OCI-LY7 (cell line): ENCODE measurements around the gene IVNS1ABP. TPM values are rescaled to one million over a fixed set of nuclear protein-coding genes. Genes with fewer than 3 reads are reported as not detected.

Source experiments
- BruUV-seq: library from RNA; stranded (reverse); fragments of 400-500 nt; replicated peaks from 2 replicates; lab custom pipeline; 2021; lab: Mats Ljungman, UMichigan
- CTCF ChIA-PET: fragments of 300-600 bp; sonication (Branson Sonifier 250); formaldehyde crosslinking; loops from one replicate; lab custom pipeline; 2022; ENCODE audit warnings: antibody characterized with exemption; ENCODE audit not compliant: unreplicated experiment; lab: Charles Lee
- POLR2A ChIA-PET: fragments of 300-600 bp; sonication (Branson Sonifier 250); formaldehyde crosslinking; loops from one replicate; lab custom pipeline; 2022; ENCODE audit warnings: antibody characterized with exemption; lab: Charles Lee
- DNase-seq: peaks from one replicate; pipeline ENCODE4 v3.0.0-alpha.2; 2015; ENCODE audit warnings: low spot score
- H2AFZ ChIP-seq: fragments of 200-600 bp; sonication (generic), shearing (Covaris generic); 2 replicates; pipeline ENCODE4 v1.6.1; 2014; ENCODE audit warnings: mild to moderate bottlenecking, antibody characterized with exemption, low read length, moderate library complexity
- H3K27ac ChIP-seq: fragments of 200-600 bp; sonication (generic); 2 replicates; pipeline ENCODE4 v1.5.1; 2014; ENCODE audit warnings: mixed run types, low read depth, mild to moderate bottlenecking, moderate library complexity, low read length, inconsistent platforms; ENCODE audit not compliant: poor library complexity, severe bottlenecking
- H3K36me3 ChIP-seq: fragments of 200-600 bp; sonication (generic); 2 replicates; pipeline ENCODE4 v1.6.1; 2014; ENCODE audit warnings: mild to moderate bottlenecking, antibody characterized with exemption, low read length, moderate library complexity, mixed read lengths; ENCODE audit not compliant: insufficient read depth
- H3K4me1 ChIP-seq: fragments of 200-600 bp; sonication (generic); 2 replicates; pipeline ENCODE4 v1.5.1; 2014; ENCODE audit warnings: mild to moderate bottlenecking, low read length; ENCODE audit not compliant: insufficient read depth, poor library complexity, severe bottlenecking
- H3K4me2 ChIP-seq: fragments of 200-600 bp; sonication (generic); 2 replicates; pipeline ENCODE4 v1.6.1; 2014; ENCODE audit warnings: mild to moderate bottlenecking, low read length
- H3K4me3 ChIP-seq: fragments of 200-600 bp; sonication (generic); 2 replicates; pipeline ENCODE4 v1.5.1; 2014; ENCODE audit warnings: mild to moderate bottlenecking, low read depth, low read length; ENCODE audit not compliant: poor library complexity, severe bottlenecking
- H3K79me2 ChIP-seq: fragments of 200-600 bp; sonication (generic); 2 replicates; pipeline ENCODE4 v1.6.1; 2016; ENCODE audit warnings: low read depth, mild to moderate bottlenecking, low read length, moderate library complexity, mixed read lengths; ENCODE audit not compliant: insufficient read depth
- H3K9me2 ChIP-seq: fragments of 200-600 bp; sonication (generic); 2 replicates; pipeline ENCODE4 v1.6.1; 2016; ENCODE audit warnings: mild to moderate bottlenecking, low read length, mixed read lengths; ENCODE audit not compliant: insufficient read depth
- H3K9me3 ChIP-seq: fragments of 200-600 bp; sonication (generic); 2 replicates; pipeline ENCODE4 v1.6.1; 2014; ENCODE audit warnings: mild to moderate bottlenecking, mixed run types, low read length, mixed read lengths
- H4K20me1 ChIP-seq: fragments of 200-600 bp; sonication (generic); 2 replicates; pipeline ENCODE4 v1.6.1; 2014; ENCODE audit warnings: mild to moderate bottlenecking, antibody characterized with exemption, low read length, moderate library complexity, mixed read lengths; ENCODE audit not compliant: insufficient read depth
- CTCF ChIP-seq: fragments of 200-600 bp; sonication (generic); conservative IDR thresholded peaks from 2 replicates; pipeline ENCODE4 v1.5.1; 2014; ENCODE audit warnings: mild to moderate bottlenecking, antibody characterized with exemption, low read length, moderate library complexity, mixed read lengths
- EZH2phosphoT487 ChIP-seq: fragments of 200-600 bp; sonication (generic); IDR thresholded peaks from 2 replicates; pipeline ENCODE4 v1.6.1; 2018; ENCODE audit warnings: low read depth, borderline replicate concordance, mild to moderate bottlenecking, mixed run types, antibody characterized with exemption, low read length, moderate library complexity, mixed read lengths
- intact Hi-C: fragments of 100-400 bp; cut with micrococcal nuclease; formaldehyde crosslinking; loops from one replicate; pipeline ENCODE4 v1.10.0; 2022; ENCODE audit not compliant: unreplicated experiment
- total RNA-seq, 2 experiments: library from RNA; depleted of rRNA in 1 of 2; stranded (reverse); fragments of >200 nt in 1 of 2; shearing (Covaris generic) in 1 of 2; gene quantifications; 2 replicates each; pipeline ENCODE4 v1.2.3, GENCODE V29; 2014 to 2022

The IVNS1ABP gene
- total RNA-seq, 2 experiments from 2014 or later: 54.0 to 74.0 TPM

GRCh38 chr1:185271921-185272320 is 45.1 kb downstream of the IVNS1ABP start:
- H2AFZ ChIP-seq: no peak overlapping the region
- H3K4me3 ChIP-seq: no peak overlapping the region
- no peak overlapping the region for H3K4me2 ChIP-seq
- no peaks in the 10 kb centered on the region for H3K36me3 ChIP-seq
- H3K79me2 ChIP-seq: no peaks in the 10 kb centered on the region
- no peaks in the 10 kb centered on the region for H3K9me3 ChIP-seq
- POLR2A ChIA-PET: interaction anchor here (0.6 kb wide), 1 partner anchor 186 kb away, joined by 3 read pairs; no protein-coding TSS in a partner anchor
- no peaks in the 10 kb centered on the region for H3K4me1 ChIP-seq
- H3K9me2 ChIP-seq: no peaks in the 10 kb centered on the region
- CTCF ChIA-PET: no interaction called here
- no peak for DNase-seq
- TF ChIP-seq CTCF: no peak
- TF ChIP-seq EZH2phosphoT487: no peak
- intact Hi-C loops: no loop called here
- BruUV-seq: no TSS peak
- no peak overlapping the region for H3K27ac ChIP-seq
- H4K20me1 ChIP-seq: no peaks in the 10 kb centered on the region

- no peak overlapping the region for H3K27ac ChIP-seq
- no peak overlapping the region for H3K4me2 ChIP-seq
- POLR2A ChIA-PET: interaction anchor here (0.7 to 1.1 kb wide), 3 partner anchors 11 to 319 kb away, joined by 3 to 8 read pairs (median 3); no protein-coding TSS in a partner anchor
- no peaks in the 10 kb centered on the region for H3K9me2 ChIP-seq
- BruUV-seq: no TSS peak
- H3K36me3 ChIP-seq: no peaks in the 10 kb centered on the region
- no peak overlapping the region for H3K4me3 ChIP-seq
- H4K20me1 ChIP-seq: no peaks in the 10 kb centered on the region
- DNase-seq: no peak
- no peaks in the 10 kb centered on the region for H3K79me2 ChIP-seq
- H3K4me1 ChIP-seq: no peaks in the 10 kb centered on the region
- H3K9me3 ChIP-seq: no peaks in the 10 kb centered on the region
- TF ChIP-seq CTCF: no peak
- TF ChIP-seq EZH2phosphoT487: no peak
- no peak overlapping the region for H2AFZ ChIP-seq
- CTCF ChIA-PET: no interaction called here
- intact Hi-C loops: no loop called here
Measured at GRCh38 chr1:185268352-185268751, 48.7 kb downstream of the IVNS1ABP start.

GRCh38 chr1:185267701-185268100 is 49.3 kb downstream of the IVNS1ABP start:
- H3K4me3 ChIP-seq: no peak overlapping the region
- ChIA-PET CTCF (no interaction called here), POLR2A (no interaction called here)
- no peak overlapping the region for H3K27ac ChIP-seq
- no peak overlapping the region for H3K4me2 ChIP-seq
- intact Hi-C loops: no loop called here
- H2AFZ ChIP-seq: no peak overlapping the region
- H4K20me1 ChIP-seq: no peaks in the 10 kb centered on the region
- H3K4me1 ChIP-seq: no peaks in the 10 kb centered on the region
- no peak for DNase-seq
- no TSS peak for BruUV-seq
- H3K9me3 ChIP-seq: no peaks in the 10 kb centered on the region
- TF ChIP-seq EZH2phosphoT487 (no peak), CTCF (no peak)
- H3K9me2 ChIP-seq: no peaks in the 10 kb centered on the region
- H3K36me3 ChIP-seq: no peaks in the 10 kb centered on the region
- H3K79me2 ChIP-seq: no peaks in the 10 kb centered on the region
